GM23338 (cell line): ENCODE data around the gene PITPNC1. TPM values are rescaled to one million over a fixed set of nuclear protein-coding genes. Genes with fewer than 3 reads are reported as not detected.

Source experiments
- ATAC-seq: fragments of 200-7000 bp; cut with Tn5 transposase; 3 replicates; pipeline ENCODE4 v1.9.1; 2020
- DNase-seq: peaks from one replicate; pipeline ENCODE4 v3.0.0-alpha.2; 2015; ENCODE audit warnings: low spot score
- H2AFZ ChIP-seq: fragments of 200-600 bp; sonication (generic); 2 replicates; pipeline ENCODE4 v1.8.0; 2016; ENCODE audit warnings: antibody characterized with exemption, mild to moderate bottlenecking, moderate library complexity
- H3F3A ChIP-seq: fragments of 200-600 bp; sonication (generic); replicated peaks from 2 replicates; pipeline ENCODE4 v1.8.0; 2017; ENCODE audit warnings: antibody characterized with exemption, mixed run types, low read depth
- H3K27ac ChIP-seq: fragments of 200-600 bp; sonication (generic); 2 replicates; pipeline ENCODE4 v1.6.1; 2016; ENCODE audit warnings: low read depth
- H3K27me3 ChIP-seq: fragments of 200-600 bp; sonication (generic); 2 replicates; pipeline ENCODE4 v1.8.0; 2016; ENCODE audit warnings: mild to moderate bottlenecking, mixed run types, moderate library complexity; ENCODE audit not compliant: insufficient read depth
- H3K36me3 ChIP-seq: fragments of 200-600 bp; sonication (generic); 2 replicates; pipeline ENCODE4 v1.8.0; 2016; ENCODE audit warnings: mild to moderate bottlenecking; ENCODE audit not compliant: insufficient read depth
- H3K4me1 ChIP-seq: fragments of 200-600 bp; sonication (generic); 2 replicates; pipeline ENCODE4 v1.8.0; 2016; ENCODE audit warnings: mild to moderate bottlenecking, moderate library complexity; ENCODE audit not compliant: insufficient read depth
- H3K4me2 ChIP-seq: fragments of 200-600 bp; sonication (generic); 2 replicates; pipeline ENCODE4 v1.7.1; 2017; ENCODE audit warnings: mixed run types
- H3K4me3 ChIP-seq: fragments of 200-600 bp; sonication (generic); 2 replicates; pipeline ENCODE4 v1.6.1; 2016; ENCODE audit warnings: mixed run types
- H3K79me2 ChIP-seq: fragments of 200-600 bp; sonication (generic); replicated peaks from 2 replicates; pipeline ENCODE4 v1.8.0; 2017; ENCODE audit warnings: mild to moderate bottlenecking; ENCODE audit not compliant: insufficient read depth
- H3K9me2 ChIP-seq: fragments of 200-600 bp; sonication (generic); 2 replicates; pipeline ENCODE4 v1.8.0; 2017; ENCODE audit not compliant: insufficient read depth
- H4K20me1 ChIP-seq: fragments of 200-600 bp; sonication (generic); replicated peaks from 2 replicates; pipeline ENCODE4 v1.8.0; 2017; ENCODE audit warnings: mild to moderate bottlenecking; ENCODE audit not compliant: insufficient read depth
- H3K27ac Mint-ChIP-seq: 2 replicates; pipeline ENCODE4 v1.8.0; 2020; ENCODE audit warnings: inconsistent platforms, mild to moderate bottlenecking, moderate library complexity, mixed read lengths
- H3K27me3 Mint-ChIP-seq: 3 replicates; pipeline ENCODE4 v1.8.0; 2022; ENCODE audit warnings: low read depth, mild to moderate bottlenecking, moderate library complexity, mixed read lengths, inconsistent platforms; ENCODE audit not compliant: insufficient read depth, poor library complexity
- H3K36me3 Mint-ChIP-seq: 3 replicates; pipeline ENCODE4 v1.8.0; 2021; ENCODE audit warnings: low read depth, mild to moderate bottlenecking, inconsistent platforms, moderate library complexity, mixed read lengths
- H3K4me1 Mint-ChIP-seq: 3 replicates; pipeline ENCODE4 v1.8.0; 2020; ENCODE audit warnings: mild to moderate bottlenecking, inconsistent platforms, mixed read lengths
- H3K4me3 Mint-ChIP-seq: 3 replicates; pipeline ENCODE4 v1.8.0; 2021; ENCODE audit warnings: moderate library complexity, mild to moderate bottlenecking, inconsistent platforms, mixed read lengths
- H3K9me3 Mint-ChIP-seq: 3 replicates; pipeline ENCODE4 v1.8.0; 2020; ENCODE audit warnings: moderate library complexity, mild to moderate bottlenecking, inconsistent platforms, mixed read lengths
- CREB1 ChIP-seq: fragments of 250-450 bp; sonication (Bioruptor Pico); IDR thresholded peaks from 2 replicates; pipeline ENCODE4 v1.5.0; 2020; ENCODE audit warnings: low read depth, mild to moderate bottlenecking, moderate library complexity
- NANOG ChIP-seq: IDR thresholded peaks from 2 replicates; pipeline ENCODE4 v1.6.1; 2016; ENCODE audit warnings: antibody characterized with exemption, borderline replicate concordance
- POLR2AphosphoS5 ChIP-seq: IDR thresholded peaks from 2 replicates; pipeline ENCODE4 v1.6.1; 2016; ENCODE audit warnings: antibody characterized with exemption, low read depth
- ZNF114 ChIP-seq: fragments of 250-450 bp; sonication (Bioruptor Pico); IDR thresholded peaks from 2 replicates; pipeline ENCODE4 v1.5.0; 2020; ENCODE audit warnings: mild to moderate bottlenecking, moderate library complexity
- ZNF331 ChIP-seq: fragments of 250-450 bp; sonication (Bioruptor Pico); IDR thresholded peaks from 2 replicates; pipeline ENCODE4 v1.5.0; 2020; ENCODE audit warnings: low read depth, mild to moderate bottlenecking, moderate library complexity
- polyA plus RNA-seq: library from polyadenylated mRNA; unstranded; fragments of >200 nt; fragmentation: Nextera tagmentation; extraction: Ambion mirVana; gene quantifications from 2 replicates; pipeline ENCODE4 v1.2.1, GENCODE V29; 2016
- total RNA-seq: library from RNA; depleted of rRNA; stranded (reverse); fragments of >200 nt; shearing (Covaris generic); gene quantifications from 2 replicates; pipeline ENCODE4 v1.2.3, GENCODE V29; 2014
- TF ChIP-seq, protein P1 (sequence below), 2 experiments: fragments of 200-600 bp in 1 of 2; sonication (generic) in 1 of 2; conservative IDR thresholded peaks; 2 replicates each; pipeline versions ENCODE4 v1.5.1 to v1.6.1; 2016 to 2017; ENCODE audit warnings: antibody characterized with exemption in 2 of 2, low read depth in 2 of 2, mild to moderate bottlenecking in 2 of 2, moderate library complexity in 1 of 2
- TF ChIP-seq, protein P2 (sequence below): IDR thresholded peaks from 2 replicates; pipeline ENCODE4 v1.6.1; 2016; ENCODE audit warnings: antibody characterized with exemption
- TF ChIP-seq, protein P3 (sequence below): fragments of 250-450 bp; sonication (Bioruptor Pico); IDR thresholded peaks from 2 replicates; pipeline ENCODE4 v1.5.0; 2020; ENCODE audit warnings: mild to moderate bottlenecking, moderate library complexity

The PITPNC1 gene
- total and polyA plus RNA-seq, 2 experiments from 2014 or later: 23.0 to 32.6 TPM

DNA sequence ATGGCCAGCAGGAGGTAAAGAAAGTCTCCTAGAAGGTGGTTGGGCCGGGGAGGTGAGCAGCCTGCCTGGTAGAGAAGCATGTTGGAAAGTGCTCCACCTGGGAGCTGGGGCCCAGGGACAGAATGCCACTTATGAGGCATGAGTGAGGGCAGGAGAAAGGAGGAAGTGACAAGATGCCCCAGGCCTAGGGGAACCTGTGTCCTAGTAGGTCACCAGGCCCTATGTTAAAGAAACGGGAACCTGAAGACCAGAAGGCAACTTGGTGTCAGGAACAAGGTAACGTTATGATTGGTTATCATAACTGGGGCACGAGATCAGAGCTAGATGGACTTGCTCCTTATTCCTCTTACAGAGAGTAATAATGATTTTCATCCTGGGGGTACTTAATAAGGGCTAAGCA is 34.3 kb downstream of the PITPNC1 start:
- TF ChIP-seq, protein P1, sequence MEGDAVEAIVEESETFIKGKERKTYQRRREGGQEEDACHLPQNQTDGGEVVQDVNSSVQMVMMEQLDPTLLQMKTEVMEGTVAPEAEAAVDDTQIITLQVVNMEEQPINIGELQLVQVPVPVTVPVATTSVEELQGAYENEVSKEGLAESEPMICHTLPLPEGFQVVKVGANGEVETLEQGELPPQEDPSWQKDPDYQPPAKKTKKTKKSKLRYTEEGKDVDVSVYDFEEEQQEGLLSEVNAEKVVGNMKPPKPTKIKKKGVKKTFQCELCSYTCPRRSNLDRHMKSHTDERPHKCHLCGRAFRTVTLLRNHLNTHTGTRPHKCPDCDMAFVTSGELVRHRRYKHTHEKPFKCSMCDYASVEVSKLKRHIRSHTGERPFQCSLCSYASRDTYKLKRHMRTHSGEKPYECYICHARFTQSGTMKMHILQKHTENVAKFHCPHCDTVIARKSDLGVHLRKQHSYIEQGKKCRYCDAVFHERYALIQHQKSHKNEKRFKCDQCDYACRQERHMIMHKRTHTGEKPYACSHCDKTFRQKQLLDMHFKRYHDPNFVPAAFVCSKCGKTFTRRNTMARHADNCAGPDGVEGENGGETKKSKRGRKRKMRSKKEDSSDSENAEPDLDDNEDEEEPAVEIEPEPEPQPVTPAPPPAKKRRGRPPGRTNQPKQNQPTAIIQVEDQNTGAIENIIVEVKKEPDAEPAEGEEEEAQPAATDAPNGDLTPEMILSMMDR (conservative IDR thresholded peaks at IDR 0.05; ENCODE audit: low read depth in 2 of 2): no peak
- TF ChIP-seq ZNF331 (CRISPR knock-in tag) (no peak), POLR2AphosphoS5 (no peak), ZNF114 (CRISPR knock-in tag) (no peak), NANOG (no peak), CREB1 (CRISPR knock-in tag) (no peak)
- TF ChIP-seq, protein P2, sequence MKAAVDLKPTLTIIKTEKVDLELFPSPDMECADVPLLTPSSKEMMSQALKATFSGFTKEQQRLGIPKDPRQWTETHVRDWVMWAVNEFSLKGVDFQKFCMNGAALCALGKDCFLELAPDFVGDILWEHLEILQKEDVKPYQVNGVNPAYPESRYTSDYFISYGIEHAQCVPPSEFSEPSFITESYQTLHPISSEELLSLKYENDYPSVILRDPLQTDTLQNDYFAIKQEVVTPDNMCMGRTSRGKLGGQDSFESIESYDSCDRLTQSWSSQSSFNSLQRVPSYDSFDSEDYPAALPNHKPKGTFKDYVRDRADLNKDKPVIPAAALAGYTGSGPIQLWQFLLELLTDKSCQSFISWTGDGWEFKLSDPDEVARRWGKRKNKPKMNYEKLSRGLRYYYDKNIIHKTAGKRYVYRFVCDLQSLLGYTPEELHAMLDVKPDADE: no peak
- TF ChIP-seq, protein P3, sequence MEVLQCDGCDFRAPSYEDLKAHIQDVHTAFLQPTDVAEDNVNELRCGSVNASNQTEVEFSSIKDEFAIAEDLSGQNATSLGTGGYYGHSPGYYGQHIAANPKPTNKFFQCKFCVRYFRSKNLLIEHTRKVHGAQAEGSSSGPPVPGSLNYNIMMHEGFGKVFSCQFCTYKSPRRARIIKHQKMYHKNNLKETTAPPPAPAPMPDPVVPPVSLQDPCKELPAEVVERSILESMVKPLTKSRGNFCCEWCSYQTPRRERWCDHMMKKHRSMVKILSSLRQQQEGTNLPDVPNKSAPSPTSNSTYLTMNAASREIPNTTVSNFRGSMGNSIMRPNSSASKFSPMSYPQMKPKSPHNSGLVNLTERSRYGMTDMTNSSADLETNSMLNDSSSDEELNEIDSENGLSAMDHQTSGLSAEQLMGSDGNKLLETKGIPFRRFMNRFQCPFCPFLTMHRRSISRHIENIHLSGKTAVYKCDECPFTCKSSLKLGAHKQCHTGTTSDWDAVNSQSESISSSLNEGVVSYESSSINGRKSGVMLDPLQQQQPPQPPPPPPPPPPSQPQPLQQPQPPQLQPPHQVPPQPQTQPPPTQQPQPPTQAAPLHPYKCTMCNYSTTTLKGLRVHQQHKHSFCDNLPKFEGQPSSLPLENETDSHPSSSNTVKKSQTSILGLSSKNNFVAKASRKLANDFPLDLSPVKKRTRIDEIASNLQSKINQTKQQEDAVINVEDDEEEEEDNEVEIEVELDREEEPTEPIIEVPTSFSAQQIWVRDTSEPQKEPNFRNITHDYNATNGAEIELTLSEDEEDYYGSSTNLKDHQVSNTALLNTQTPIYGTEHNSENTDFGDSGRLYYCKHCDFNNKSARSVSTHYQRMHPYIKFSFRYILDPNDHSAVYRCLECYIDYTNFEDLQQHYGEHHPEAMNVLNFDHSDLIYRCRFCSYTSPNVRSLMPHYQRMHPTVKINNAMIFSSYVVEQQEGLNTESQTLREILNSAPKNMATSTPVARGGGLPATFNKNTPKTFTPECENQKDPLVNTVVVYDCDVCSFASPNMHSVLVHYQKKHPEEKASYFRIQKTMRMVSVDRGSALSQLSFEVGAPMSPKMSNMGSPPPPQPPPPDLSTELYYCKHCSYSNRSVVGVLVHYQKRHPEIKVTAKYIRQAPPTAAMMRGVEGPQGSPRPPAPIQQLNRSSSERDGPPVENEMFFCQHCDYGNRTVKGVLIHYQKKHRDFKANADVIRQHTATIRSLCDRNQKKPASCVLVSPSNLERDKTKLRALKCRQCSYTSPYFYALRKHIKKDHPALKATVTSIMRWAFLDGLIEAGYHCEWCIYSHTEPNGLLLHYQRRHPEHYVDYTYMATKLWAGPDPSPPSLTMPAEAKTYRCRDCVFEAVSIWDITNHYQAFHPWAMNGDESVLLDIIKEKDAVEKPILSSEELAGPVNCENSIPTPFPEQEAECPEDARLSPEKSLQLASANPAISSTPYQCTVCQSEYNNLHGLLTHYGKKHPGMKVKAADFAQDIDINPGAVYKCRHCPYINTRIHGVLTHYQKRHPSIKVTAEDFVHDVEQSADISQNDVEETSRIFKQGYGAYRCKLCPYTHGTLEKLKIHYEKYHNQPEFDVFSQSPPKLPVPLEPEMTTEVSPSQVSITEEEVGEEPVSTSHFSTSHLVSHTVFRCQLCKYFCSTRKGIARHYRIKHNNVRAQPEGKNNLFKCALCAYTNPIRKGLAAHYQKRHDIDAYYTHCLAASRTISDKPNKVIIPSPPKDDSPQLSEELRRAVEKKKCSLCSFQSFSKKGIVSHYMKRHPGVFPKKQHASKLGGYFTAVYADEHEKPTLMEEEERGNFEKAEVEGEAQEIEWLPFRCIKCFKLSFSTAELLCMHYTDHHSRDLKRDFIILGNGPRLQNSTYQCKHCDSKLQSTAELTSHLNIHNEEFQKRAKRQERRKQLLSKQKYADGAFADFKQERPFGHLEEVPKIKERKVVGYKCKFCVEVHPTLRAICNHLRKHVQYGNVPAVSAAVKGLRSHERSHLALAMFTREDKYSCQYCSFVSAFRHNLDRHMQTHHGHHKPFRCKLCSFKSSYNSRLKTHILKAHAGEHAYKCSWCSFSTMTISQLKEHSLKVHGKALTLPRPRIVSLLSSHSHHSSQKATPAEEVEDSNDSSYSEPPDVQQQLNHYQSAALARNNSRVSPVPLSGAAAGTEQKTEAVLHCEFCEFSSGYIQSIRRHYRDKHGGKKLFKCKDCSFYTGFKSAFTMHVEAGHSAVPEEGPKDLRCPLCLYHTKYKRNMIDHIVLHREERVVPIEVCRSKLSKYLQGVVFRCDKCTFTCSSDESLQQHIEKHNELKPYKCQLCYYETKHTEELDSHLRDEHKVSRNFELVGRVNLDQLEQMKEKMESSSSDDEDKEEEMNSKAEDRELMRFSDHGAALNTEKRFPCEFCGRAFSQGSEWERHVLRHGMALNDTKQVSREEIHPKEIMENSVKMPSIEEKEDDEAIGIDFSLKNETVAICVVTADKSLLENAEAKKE: no peak
- Mint-ChIP-seq H3K4me1 (no peaks in the 10 kb centered on the region), H3K4me3 (no peak overlapping the region), H3K36me3 (peaks cover 26% of the 10 kb centered on the region; the same call in 2 of the 3 replicates), H3K27me3 (peaks cover 1% of the 10 kb centered on the region), H3K27ac (no peak overlapping the region), H3K9me3 (peaks cover 17% of the 10 kb centered on the region)
- Histone ChIP-seq H4K20me1 (peaks cover 21% of the 10 kb centered on the region), H3K79me2 (peaks cover 97% of the 10 kb centered on the region), H3K4me2 (no peak overlapping the region), H3F3A (no peaks in the 10 kb centered on the region), H2AFZ (no peak overlapping the region), H3K4me3 (no peak overlapping the region), H3K9me2 (peaks cover 5% of the 10 kb centered on the region; the same call in 1 of the 2 replicates), H3K4me1 (no peaks in the 10 kb centered on the region), H3K36me3 (peaks cover 6% of the 10 kb centered on the region), H3K27me3 (no peaks in the 10 kb centered on the region), H3K27ac (no peak overlapping the region)
- ATAC-seq (no peak), DNase-seq (no peak)
